RWPE2 (cell line): ENCODE data around the gene ECE2.
A peak's percentile ranks its signal among the peaks of the same experiment; 100 is the strongest.

Experiments
- ATAC-seq: fragments of 200-7000 bp; cut with Tn5 transposase; 3 replicates; pipeline ENCODE4 v1.9.1; 2021; ENCODE audit warnings: low read depth
- DNase-seq: peaks from one replicate; pipeline ENCODE4 v3.0.0-alpha.2; 2020; ENCODE audit warnings: low spot score
- H3K27ac ChIP-seq: fragments of 450-650 bp; 2 replicates; pipeline ENCODE4 v1.5.1; 2017; ENCODE audit warnings: mild to moderate bottlenecking; ENCODE audit not compliant: poor library complexity, severe bottlenecking
- H3K27me3 ChIP-seq: fragments of 250-450 bp; sonication (Bioruptor Pico); 2 replicates; pipeline ENCODE4 v1.5.1; 2021; ENCODE audit warnings: mild to moderate bottlenecking, moderate library complexity; ENCODE audit not compliant: insufficient read depth, poor library complexity, severe bottlenecking
- H3K36me3 ChIP-seq: fragments of 250-450 bp; sonication (Bioruptor Pico); 2 replicates; pipeline ENCODE4 v1.5.1; 2020; ENCODE audit warnings: low read depth, mild to moderate bottlenecking, moderate library complexity
- H3K4me1 ChIP-seq: fragments of 250-450 bp; sonication (Bioruptor Pico); 2 replicates; pipeline ENCODE4 v1.5.1; 2021; ENCODE audit warnings: mild to moderate bottlenecking, moderate library complexity; ENCODE audit not compliant: insufficient read depth, poor library complexity, severe bottlenecking
- H3K4me3 ChIP-seq: fragments of 250-450 bp; sonication (Bioruptor Pico); 2 replicates; pipeline ENCODE4 v1.5.1; 2021; ENCODE audit warnings: mild to moderate bottlenecking, moderate library complexity; ENCODE audit not compliant: severe bottlenecking
- H3K9me3 ChIP-seq: fragments of 250-450 bp; sonication (Bioruptor Pico); 2 replicates; pipeline ENCODE4 v1.5.1; 2021; ENCODE audit warnings: mild to moderate bottlenecking, moderate library complexity; ENCODE audit not compliant: severe bottlenecking
- CTCF ChIP-seq: fragments of 450-650 bp; IDR thresholded peaks from one replicate; pipeline ENCODE4 v1.5.1; 2017; ENCODE audit warnings: mild to moderate bottlenecking, moderate library complexity; ENCODE audit not compliant: poor library complexity, severe bottlenecking

ECE2 gene

GRCh38 chr3:184234224-184234623 is 41.6 kb upstream of the ECE2 start:
- peaks cover 3% of the 10 kb centered on the region for H3K4me1 ChIP-seq
- ATAC-seq (peak; percentile 85), DNase-seq (peak; percentile 92)
- no peak overlapping the region for H3K4me3 ChIP-seq
- no peak overlapping the region for H3K27ac ChIP-seq
- no peaks in the 10 kb centered on the region for H3K9me3 ChIP-seq
- TF ChIP-seq CTCF = peak; percentile 46
- H3K27me3 ChIP-seq = peaks cover 27% of the 10 kb centered on the region
- H3K36me3 ChIP-seq = no peaks in the 10 kb centered on the region

- Histone ChIP-seq H3K9me3 (no peaks in the 10 kb centered on the region), H3K27me3 (peaks cover 21% of the 10 kb centered on the region), H3K4me3 (no peak overlapping the region), H3K27ac (no peak overlapping the region), H3K4me1 (peaks cover 3% of the 10 kb centered on the region), H3K36me3 (no peaks in the 10 kb centered on the region)
- no peak for TF ChIP-seq CTCF
- no peak for ATAC-seq
- peak; percentile 52 for DNase-seq
Measured at GRCh38 chr3:184234671-184235380, 41.0 kb upstream of the ECE2 start.

GRCh38 chr3:184235381-184236032 is 40.3 kb upstream of the ECE2 start:
- ATAC-seq (no peak), DNase-seq (no peak)
- no peak for TF ChIP-seq CTCF
- no peaks in the 10 kb centered on the region for H3K9me3 ChIP-seq
- H3K27ac ChIP-seq = no peak overlapping the region
- peaks cover 14% of the 10 kb centered on the region for H3K27me3 ChIP-seq
- H3K36me3 ChIP-seq = no peaks in the 10 kb centered on the region
- peaks cover 3% of the 10 kb centered on the region for H3K4me1 ChIP-seq
- no peak overlapping the region for H3K4me3 ChIP-seq

DNA sequence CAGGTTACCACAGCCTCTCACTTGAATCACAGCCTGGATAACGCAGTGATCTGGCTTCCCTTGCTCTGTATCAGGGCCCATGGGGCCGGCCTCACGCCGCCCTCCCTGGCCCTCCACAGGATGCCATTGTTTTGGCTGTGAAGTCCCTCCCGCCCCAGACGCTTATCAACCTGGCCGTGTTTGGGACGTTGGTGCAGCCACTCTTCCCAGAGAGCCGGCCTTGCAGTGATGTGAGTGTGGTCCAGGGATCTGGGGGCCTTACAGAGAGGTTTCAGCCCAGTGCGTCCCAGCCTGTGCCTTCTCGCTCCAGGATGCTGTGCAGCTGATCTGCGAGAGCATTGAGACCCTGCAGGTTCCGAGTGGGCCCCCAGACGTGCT is 39.8 kb upstream of the ECE2 start:
- ATAC-seq (no peak), DNase-seq (no peak)
- H3K9me3 ChIP-seq = no peaks in the 10 kb centered on the region
- peaks cover 3% of the 10 kb centered on the region for H3K4me1 ChIP-seq
- TF ChIP-seq CTCF = no peak
- peaks cover 12% of the 10 kb centered on the region for H3K27me3 ChIP-seq
- no peaks in the 10 kb centered on the region for H3K36me3 ChIP-seq
- H3K27ac ChIP-seq = no peak overlapping the region
- no peak overlapping the region for H3K4me3 ChIP-seq

- H3K4me1 ChIP-seq = peaks cover 3% of the 10 kb centered on the region
- H3K27ac ChIP-seq = no peak overlapping the region
- ATAC-seq (no peak), DNase-seq (no peak)
- H3K36me3 ChIP-seq = no peaks in the 10 kb centered on the region
- H3K9me3 ChIP-seq = no peaks in the 10 kb centered on the region
- no peak overlapping the region for H3K4me3 ChIP-seq
- peaks cover 6% of the 10 kb centered on the region for H3K27me3 ChIP-seq
- no peak for TF ChIP-seq CTCF
Measured at GRCh38 chr3:184236636-184237035, 39.2 kb upstream of the ECE2 start.
